ENCODE data around the gene KIF19.

Gene KIF19

DNA sequence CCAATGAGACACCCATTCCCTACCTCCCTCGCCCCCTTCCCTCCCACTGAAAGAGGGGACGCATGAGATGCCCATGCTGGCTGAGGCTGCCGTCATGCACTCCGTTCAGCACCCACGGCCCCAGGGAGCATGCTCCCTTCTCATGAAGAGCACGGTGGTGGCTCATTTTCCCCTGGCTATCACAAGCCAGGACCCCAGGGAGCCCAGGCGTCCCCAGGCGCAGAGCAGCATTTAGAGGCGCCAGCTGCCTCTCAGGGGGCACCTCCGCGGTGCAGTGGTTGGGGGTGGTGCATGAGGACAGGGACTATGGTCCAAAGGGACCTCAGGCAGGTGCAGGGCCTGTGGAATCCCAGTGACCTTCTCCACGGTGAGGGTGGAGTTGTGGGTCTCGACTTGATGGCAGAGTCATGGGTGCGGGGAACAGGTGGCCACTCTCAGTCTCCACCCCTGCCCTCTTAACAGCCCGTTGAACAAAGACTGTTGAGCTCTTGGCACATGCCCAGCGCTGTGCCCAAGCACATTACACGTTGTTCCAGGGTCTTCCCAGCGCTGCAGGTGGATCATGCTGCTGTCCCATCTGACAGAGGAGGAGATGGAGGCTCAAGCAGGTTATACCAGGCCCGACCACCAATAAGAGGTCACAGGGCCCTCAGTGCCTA, 13.6 kb downstream of the KIF19 start:
- no peaks in the 10 kb centered on the region for H3K36me3 Mint-ChIP-seq (ENCODE audit: low read depth)
- H3K27ac Mint-ChIP-seq, result no peak overlapping the region
- no peaks in the 10 kb centered on the region for H3K9me3 Mint-ChIP-seq
- intact Hi-C loops (cut with micrococcal nuclease), result no loop called here
- H3K4me1 Mint-ChIP-seq (ENCODE audit: low read depth), result no peaks in the 10 kb centered on the region
- peaks cover 29% of the 10 kb centered on the region for H3K27me3 Mint-ChIP-seq
- no peak overlapping the region for H3K4me3 Mint-ChIP-seq

DNA sequence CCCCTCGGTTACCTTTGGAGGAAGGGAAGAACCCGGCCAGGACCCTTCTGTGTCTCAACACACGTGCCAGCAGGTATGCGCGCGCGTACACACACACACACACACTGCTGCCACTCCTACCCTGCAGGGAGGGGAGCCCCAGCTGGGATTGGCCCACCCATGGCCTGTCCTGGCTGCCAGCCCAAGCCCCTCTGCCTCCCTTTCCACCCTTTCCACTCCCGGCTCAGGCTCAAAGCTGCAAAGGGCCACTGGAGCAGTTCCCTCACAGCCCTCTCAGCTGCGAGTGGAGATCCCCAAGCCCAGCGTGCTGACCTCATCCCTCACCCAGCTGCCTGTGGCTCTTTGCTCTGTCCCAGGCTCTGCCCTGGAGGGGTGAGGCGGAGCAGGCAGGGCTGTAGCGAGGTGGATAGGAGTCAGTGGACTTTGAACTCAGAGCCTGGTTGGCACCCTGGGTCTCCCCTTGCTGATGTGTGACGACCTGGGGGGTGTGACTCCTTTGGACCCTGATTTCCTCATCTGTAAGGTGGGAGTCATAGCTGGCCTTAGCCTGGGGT, 14.5 kb downstream of the KIF19 start:
- no peak overlapping the region for H3K27ac Mint-ChIP-seq
- no peak overlapping the region for H3K4me3 Mint-ChIP-seq
- intact Hi-C loops (cut with micrococcal nuclease), result no loop called here
- H3K36me3 Mint-ChIP-seq (ENCODE audit: low read depth), result no peaks in the 10 kb centered on the region
- H3K9me3 Mint-ChIP-seq, result no peaks in the 10 kb centered on the region
- H3K27me3 Mint-ChIP-seq, result peaks cover 36% of the 10 kb centered on the region
- no peaks in the 10 kb centered on the region for H3K4me1 Mint-ChIP-seq (ENCODE audit: low read depth)

DNA sequence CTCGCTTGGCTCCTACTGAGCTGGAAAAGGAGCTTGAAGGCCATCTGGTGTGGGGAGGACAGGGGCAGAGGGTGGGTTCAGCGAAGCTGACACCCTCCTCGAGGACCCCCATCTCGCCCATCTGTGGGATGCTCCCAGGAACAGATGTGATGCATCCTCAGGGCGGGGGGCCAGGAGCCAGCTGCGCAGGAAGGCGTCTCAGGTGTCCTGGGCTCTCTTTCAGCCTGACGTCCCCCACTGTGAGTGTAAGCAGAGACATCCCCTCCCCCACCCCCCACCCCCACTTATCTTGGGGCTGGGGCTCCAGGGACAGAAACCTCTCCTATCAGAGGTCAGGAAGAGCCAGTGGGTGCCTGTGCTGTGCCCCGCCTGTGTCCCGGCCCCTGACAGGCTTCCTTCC, 16.2 kb downstream of the KIF19 start:
- Mint-ChIP-seq H3K4me1 (ENCODE audit: low read depth) (no peaks in the 10 kb centered on the region), H3K27me3 (peaks cover 33% of the 10 kb centered on the region), H3K36me3 (ENCODE audit: low read depth) (no peaks in the 10 kb centered on the region), H3K4me3 (no peak overlapping the region), H3K9me3 (no peaks in the 10 kb centered on the region), H3K27ac (no peak overlapping the region)
- intact Hi-C loops (cut with micrococcal nuclease), result no loop called here

DNA sequence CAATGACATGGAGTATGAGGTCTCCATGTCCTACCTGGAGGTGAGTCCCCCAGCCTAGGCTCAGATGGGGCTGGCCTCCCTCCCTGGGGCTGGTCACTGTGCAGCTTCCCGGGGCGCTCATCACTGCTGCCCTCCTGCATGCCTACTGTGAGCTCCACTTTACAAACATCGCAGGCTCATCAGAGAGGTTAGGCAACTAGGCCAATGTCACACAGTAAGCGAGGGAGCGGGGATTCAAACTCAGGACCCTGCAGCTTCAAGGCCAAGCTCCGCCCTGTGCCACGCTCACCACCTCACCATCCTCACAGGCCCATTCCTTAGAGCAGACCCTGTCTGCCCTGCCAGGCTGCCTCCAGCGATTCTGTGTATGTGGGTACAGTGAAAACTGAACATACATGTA, 17.1 kb downstream of the KIF19 start:
- Mint-ChIP-seq H3K9me3 (no peaks in the 10 kb centered on the region), H3K4me1 (ENCODE audit: low read depth) (no peaks in the 10 kb centered on the region)
- intact Hi-C loops (cut with micrococcal nuclease), result no loop called here

DNA sequence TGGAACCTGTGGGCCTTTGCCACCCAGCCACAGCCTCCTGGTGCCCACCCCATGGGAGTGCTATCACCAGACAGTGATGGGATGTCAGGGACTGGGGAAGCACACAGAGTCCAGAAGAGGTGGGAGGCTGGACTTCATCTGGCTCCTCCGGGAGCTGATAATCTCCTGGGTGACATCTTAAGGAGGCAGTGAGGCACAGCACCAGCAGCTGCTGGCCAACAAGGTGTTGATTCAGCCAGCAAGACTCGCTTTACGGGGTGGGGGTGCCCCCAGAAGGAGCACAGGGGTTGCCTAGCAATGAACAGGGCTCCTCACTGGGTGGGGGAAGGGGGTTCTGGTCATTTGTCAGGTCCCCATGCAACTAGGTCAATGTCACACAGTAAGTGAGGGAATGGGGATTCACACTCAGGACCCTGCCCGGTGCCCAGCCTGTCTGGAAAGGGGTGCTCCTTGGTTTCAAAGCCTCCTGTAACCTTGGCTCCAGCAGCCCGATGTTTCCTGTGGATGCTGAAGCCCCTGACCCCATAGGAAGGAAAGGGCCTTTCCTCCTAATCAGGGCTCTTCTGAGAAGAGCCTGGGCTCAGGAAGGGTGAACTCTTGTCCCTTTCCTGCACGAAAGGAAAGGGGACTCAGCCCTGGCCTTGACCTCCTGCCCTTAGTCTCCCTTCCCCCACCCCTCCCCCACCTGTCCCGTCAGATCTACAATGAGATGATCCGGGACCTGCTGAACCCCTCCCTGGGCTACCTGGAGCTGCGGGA, 17.7 kb downstream of the KIF19 start:
- intact Hi-C loops (cut with micrococcal nuclease), result no loop called here
- H3K4me1 Mint-ChIP-seq (ENCODE audit: low read depth), result no peaks in the 10 kb centered on the region
- H3K36me3 Mint-ChIP-seq (ENCODE audit: low read depth), result no peaks in the 10 kb centered on the region
- peaks cover 34% of the 10 kb centered on the region for H3K27me3 Mint-ChIP-seq
- H3K9me3 Mint-ChIP-seq, result no peaks in the 10 kb centered on the region
- H3K4me3 Mint-ChIP-seq, result no peak overlapping the region
- H3K27ac Mint-ChIP-seq, result no peak overlapping the region

More for the DNA sequence above, 17.1 kb downstream of the KIF19 start:
- Mint-ChIP-seq H3K27ac (no peak overlapping the region), H3K4me3 (no peak overlapping the region), H3K36me3 (ENCODE audit: low read depth) (no peaks in the 10 kb centered on the region), H3K27me3 (peaks cover 32% of the 10 kb centered on the region)

DNA sequence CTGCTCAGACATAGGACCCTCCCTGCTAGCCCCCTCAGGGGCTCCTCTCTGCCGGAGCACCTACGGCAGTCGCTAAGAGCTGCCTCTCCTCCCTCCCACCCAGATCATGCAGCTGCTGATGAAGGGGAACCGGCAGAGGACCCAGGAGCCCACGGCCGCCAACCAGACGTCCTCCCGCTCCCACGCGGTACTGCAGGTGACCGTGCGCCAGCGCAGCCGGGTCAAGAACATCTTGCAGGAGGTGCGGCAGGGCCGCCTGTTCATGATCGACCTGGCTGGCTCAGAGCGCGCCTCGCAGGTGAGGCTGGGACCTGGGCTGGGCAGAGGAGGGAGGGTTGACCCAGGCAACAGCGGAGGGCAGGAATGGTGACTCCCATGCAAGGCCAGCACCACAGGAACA, 18.6 kb downstream of the KIF19 start:
- no peaks in the 10 kb centered on the region for H3K36me3 Mint-ChIP-seq (ENCODE audit: low read depth)
- no peaks in the 10 kb centered on the region for H3K4me1 Mint-ChIP-seq (ENCODE audit: low read depth)
- peaks cover 38% of the 10 kb centered on the region for H3K27me3 Mint-ChIP-seq
- H3K4me3 Mint-ChIP-seq, result no peak overlapping the region
- H3K27ac Mint-ChIP-seq, result no peak overlapping the region
- H3K9me3 Mint-ChIP-seq, result no peaks in the 10 kb centered on the region
- intact Hi-C loops (cut with micrococcal nuclease), result no loop called here

DNA sequence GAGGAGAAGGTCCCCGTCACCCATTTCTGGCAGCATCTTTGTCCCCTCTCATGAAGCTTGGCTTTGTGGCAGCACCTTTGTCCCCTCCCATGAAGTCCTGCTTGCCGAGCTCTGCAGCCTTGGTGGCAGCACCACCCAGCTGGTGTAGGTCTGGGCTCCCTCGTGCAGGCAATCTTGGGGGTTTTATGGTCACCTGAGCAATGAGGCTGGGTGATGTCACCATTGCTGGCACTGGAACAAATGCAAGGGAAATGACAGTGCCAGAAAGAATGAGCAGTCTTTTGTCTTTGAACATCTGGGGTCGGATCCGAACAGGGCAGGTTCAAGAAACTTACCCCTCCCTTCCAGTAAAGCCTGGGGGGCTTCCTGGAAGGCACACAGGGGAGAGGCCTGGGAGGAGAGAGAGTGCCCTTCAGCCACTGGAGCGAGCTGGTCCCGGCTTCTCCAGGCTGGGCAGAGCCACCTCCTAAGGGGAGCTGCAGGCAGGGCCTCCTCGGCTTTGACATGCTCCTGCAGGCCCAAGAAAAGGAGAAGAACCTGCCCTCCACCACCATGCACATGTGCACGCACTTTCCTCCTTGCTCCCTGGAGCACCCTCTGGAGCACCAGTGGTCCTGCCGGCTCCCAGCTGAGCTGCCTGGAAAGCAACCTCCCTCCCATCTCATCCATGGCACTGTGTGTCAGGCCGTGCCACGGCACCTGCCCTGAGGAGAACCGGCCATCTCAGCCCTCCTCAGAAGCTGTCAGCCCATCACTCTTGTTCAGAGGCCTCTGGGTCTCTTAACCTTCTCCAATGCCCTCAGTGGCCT, 19.6 kb downstream of the KIF19 start:
- H3K36me3 Mint-ChIP-seq (ENCODE audit: low read depth), result no peaks in the 10 kb centered on the region
- H3K9me3 Mint-ChIP-seq, result no peaks in the 10 kb centered on the region
- intact Hi-C loops (cut with micrococcal nuclease), result no loop called here
- peaks cover 47% of the 10 kb centered on the region for H3K27me3 Mint-ChIP-seq
- no peak overlapping the region for H3K4me3 Mint-ChIP-seq
- H3K4me1 Mint-ChIP-seq (ENCODE audit: low read depth), result no peaks in the 10 kb centered on the region
- no peak overlapping the region for H3K27ac Mint-ChIP-seq

DNA sequence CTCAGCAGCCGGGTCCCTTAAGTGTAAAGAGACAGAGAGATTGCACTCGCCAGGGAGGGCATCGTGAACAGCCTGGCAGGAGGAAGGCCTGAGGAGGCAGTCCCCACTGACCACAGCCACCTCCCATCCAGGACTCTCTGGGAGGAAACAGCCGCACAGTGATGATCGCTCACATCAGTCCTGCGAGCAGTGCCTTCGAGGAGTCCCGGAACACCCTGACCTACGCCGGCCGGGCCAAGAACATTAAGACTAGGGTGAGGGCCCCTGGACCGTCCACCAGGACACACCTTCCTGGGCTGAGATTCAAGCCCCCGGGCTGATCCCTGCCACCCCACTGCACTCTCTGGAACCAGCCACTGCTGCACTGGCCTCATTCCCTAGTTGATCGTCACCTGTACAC, 21.6 kb downstream of the KIF19 start:
- H3K27ac Mint-ChIP-seq, result no peak overlapping the region
- intact Hi-C loops (cut with micrococcal nuclease), result no loop called here
- peaks cover 65% of the 10 kb centered on the region for H3K27me3 Mint-ChIP-seq
- no peaks in the 10 kb centered on the region for H3K4me1 Mint-ChIP-seq (ENCODE audit: low read depth)
- H3K9me3 Mint-ChIP-seq, result no peaks in the 10 kb centered on the region
- no peak overlapping the region for H3K4me3 Mint-ChIP-seq
- no peaks in the 10 kb centered on the region for H3K36me3 Mint-ChIP-seq (ENCODE audit: low read depth)

DNA sequence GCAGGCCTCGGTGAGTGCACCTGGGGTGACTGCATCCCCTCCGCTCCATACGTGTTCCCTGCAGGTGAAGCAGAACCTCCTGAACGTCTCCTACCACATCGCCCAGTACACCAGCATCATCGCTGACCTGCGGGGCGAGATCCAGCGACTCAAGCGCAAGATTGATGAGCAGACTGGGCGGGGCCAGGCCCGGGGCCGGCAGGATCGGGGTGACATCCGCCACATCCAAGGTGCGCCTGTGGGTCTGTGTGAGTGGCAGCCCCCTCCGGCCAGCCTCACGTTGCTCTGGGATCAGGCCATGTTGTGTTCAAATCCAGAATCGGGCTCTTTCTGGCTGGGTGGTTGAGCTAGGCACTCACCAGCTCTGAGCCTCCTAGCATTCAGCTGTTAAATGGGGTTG, 23.1 kb downstream of the KIF19 start:
- Mint-ChIP-seq H3K4me1 (ENCODE audit: low read depth) (peaks cover 5% of the 10 kb centered on the region), H3K9me3 (no peaks in the 10 kb centered on the region), H3K27me3 (peaks cover 79% of the 10 kb centered on the region), H3K27ac (no peak overlapping the region), H3K36me3 (ENCODE audit: low read depth) (no peaks in the 10 kb centered on the region), H3K4me3 (no peak overlapping the region)
- intact Hi-C loops (cut with micrococcal nuclease), result no loop called here

DNA sequence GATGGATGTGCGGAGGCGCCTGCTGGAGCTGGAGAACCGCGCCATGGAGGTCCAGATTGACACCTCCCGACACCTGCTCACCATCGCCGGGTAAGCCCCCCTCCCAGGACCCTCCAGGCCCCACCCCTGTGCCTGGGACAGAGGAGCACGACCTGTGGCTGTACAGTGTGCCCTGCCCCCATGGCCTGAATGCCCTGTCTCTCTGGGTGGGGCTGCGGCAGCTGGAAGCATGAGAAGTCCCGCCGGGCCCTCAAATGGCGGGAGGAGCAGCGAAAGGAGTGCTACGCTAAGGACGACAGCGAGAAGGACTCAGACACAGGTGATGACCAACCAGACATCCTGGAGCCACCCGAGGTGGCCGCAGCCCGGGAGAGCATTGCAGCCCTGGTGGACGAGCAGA, 24.5 kb downstream of the KIF19 start:
- Mint-ChIP-seq H3K9me3 (no peaks in the 10 kb centered on the region), H3K4me1 (ENCODE audit: low read depth) (peaks cover 8% of the 10 kb centered on the region), H3K27ac (no peak overlapping the region), H3K36me3 (ENCODE audit: low read depth) (no peaks in the 10 kb centered on the region), H3K27me3 (peaks cover 81% of the 10 kb centered on the region), H3K4me3 (no peak overlapping the region)
- intact Hi-C loops (cut with micrococcal nuclease), result no loop called here

DNA sequence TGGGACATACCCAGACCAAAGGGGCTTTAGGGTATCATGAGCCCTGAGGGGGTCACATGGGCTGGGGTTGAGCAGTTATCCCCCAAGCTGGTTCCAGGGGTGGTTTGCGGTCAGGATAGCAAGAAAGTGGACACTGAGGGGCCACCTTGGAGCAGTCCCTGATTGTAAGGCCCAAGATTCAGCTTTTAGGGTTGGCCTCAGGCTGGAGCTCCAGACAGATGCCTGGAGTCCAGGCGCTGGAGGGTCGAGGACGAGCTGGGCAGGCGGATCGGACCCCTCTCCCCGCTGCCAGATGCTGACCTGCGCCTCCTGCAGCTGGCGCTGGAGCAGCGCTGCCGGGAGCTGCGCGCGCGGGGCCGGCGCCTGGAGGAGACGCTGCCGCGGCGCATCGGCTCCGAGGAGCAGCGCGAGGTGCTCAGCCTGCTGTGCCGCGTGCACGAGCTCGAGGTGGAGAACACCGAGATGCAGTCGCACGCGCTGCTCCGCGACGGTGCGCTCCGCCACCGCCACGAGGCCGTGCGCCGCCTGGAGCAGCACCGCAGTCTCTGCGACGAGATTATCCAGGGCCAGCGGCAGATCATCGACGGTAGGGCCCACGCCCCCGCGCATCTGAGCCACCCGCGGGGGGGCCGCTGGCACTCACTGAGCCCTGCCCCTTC, 25.7 kb downstream of the KIF19 start:
- intact Hi-C loops (cut with micrococcal nuclease), result no loop called here
- Mint-ChIP-seq H3K9me3 (no peaks in the 10 kb centered on the region), H3K4me3 (no peak overlapping the region), H3K27ac (no peak overlapping the region), H3K27me3 (peaks cover 89% of the 10 kb centered on the region), H3K4me1 (ENCODE audit: low read depth) (peaks cover 8% of the 10 kb centered on the region), H3K36me3 (ENCODE audit: low read depth) (no peaks in the 10 kb centered on the region)

DNA sequence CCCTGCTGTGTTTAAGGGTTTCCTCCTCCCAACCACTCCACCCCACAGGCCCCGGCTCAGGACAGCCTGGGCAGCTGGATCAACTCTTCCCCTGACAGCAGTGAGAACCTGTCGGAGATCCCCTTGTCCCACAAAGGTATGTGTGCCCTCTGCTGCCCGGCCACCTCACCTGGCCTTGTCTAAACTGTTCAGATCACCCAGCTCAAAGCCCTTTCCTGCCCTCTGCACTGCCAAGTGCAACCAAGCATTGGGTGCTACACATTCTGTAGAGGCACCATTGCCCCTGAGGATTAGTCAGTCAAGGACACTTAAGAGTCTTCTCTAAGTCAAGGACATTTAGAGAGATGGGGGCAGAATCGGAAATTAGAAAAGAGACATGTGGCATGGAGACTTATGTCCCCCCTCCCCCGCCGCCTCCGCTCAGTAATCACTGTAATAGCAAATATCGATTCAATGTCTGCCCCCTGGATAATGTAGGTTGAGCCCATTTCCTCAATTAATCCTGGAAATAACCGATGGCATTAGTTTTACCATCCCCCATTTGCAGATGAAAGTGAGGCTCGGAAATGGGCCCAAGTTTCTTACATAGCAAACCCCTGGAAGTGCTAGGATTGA, 27.5 kb downstream of the KIF19 start:
- intact Hi-C loops (cut with micrococcal nuclease), result loop anchor here (1.0 kb wide), 1 partner anchor 52 kb away; no protein-coding TSS in a partner anchor
- Mint-ChIP-seq H3K9me3 (no peaks in the 10 kb centered on the region), H3K4me3 (no peak overlapping the region), H3K4me1 (ENCODE audit: low read depth) (peaks cover 8% of the 10 kb centered on the region), H3K36me3 (ENCODE audit: low read depth) (no peaks in the 10 kb centered on the region), H3K27ac (no peak overlapping the region), H3K27me3 (peaks cover 96% of the 10 kb centered on the region)

DNA sequence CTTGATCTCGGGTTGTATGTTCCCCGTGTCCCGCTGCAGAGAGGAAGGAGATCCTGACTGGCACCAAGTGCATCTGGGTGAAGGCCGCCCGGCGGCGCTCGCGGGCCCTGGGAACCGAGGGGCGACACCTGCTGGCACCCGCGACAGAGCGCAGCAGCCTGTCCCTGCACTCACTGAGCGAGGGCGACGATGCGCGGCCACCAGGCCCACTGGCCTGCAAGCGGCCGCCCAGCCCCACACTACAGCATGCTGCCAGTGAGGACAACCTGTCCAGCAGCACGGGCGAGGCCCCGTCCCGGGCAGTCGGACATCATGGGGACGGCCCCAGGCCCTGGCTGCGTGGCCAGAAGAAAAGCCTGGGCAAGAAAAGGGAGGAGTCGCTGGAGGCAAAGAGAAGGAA, 28.1 kb downstream of the KIF19 start:
- H3K27ac Mint-ChIP-seq, result no peak overlapping the region
- H3K27me3 Mint-ChIP-seq, result peaks cover 95% of the 10 kb centered on the region
- no peak overlapping the region for H3K4me3 Mint-ChIP-seq
- no peaks in the 10 kb centered on the region for H3K36me3 Mint-ChIP-seq (ENCODE audit: low read depth)
- H3K4me1 Mint-ChIP-seq (ENCODE audit: low read depth), result peaks cover 8% of the 10 kb centered on the region
- H3K9me3 Mint-ChIP-seq, result no peaks in the 10 kb centered on the region
- intact Hi-C loops (cut with micrococcal nuclease), result loop anchor here (1.0 kb wide), 1 partner anchor 53 kb away; no protein-coding TSS in a partner anchor

All from dendritic cell treated with granulocyte-macrophage colony-stimulating factor and Interleukin-4, amounts not matched to agents 40 ng/mL and 50 ng/mL, for 4 days (primary cell).